Lung (tissue), 12 donors: ENCODE data around the gene CRTC1. TPM values are rescaled to one million over a fixed set of nuclear protein-coding genes. Genes with fewer than 3 reads are reported as not detected.

Experiments
- ATAC-seq: fragments of 200-7000 bp; cut with Tn5 transposase; one replicate; pipeline ENCODE4 v1.9.1; 2020; ENCODE audit warnings: moderate number of reproducible peaks; ENCODE audit not compliant: insufficient read depth, low FRiP score
- DNase-seq, 3 donors: peaks; one replicate each; pipeline ENCODE4 v3.0.0-alpha.2; 2013 to 2017
- H3K27ac ChIP-seq, 2 donors: one replicate each; pipeline ENCODE4 v1.5.1; 2013; ENCODE audit warnings: mild to moderate bottlenecking in 2 of 2, moderate library complexity in 2 of 2, control low read depth in 1 of 2, inconsistent platforms in 1 of 2, low read depth in 1 of 2, low read length in 1 of 2
- H3K27me3 ChIP-seq, 3 donors: one replicate each; pipeline ENCODE4 v1.5.1; 2013; ENCODE audit warnings: low read length in 2 of 3; ENCODE audit not compliant: control insufficient read depth in 3 of 3, insufficient read depth in 3 of 3
- H3K36me3 ChIP-seq, 4 donors: one replicate each; pipeline ENCODE4 v1.5.1; 2013; ENCODE audit warnings: low read length in 4 of 4, mild to moderate bottlenecking in 1 of 4, moderate library complexity in 1 of 4; ENCODE audit not compliant: control insufficient read depth in 4 of 4, insufficient read depth in 4 of 4
- H3K4me1 ChIP-seq, 5 donors: one replicate each; pipeline ENCODE4 v1.5.1; 2013; ENCODE audit warnings: low read length in 5 of 5, mild to moderate bottlenecking in 2 of 5, moderate library complexity in 1 of 5; ENCODE audit not compliant: control insufficient read depth in 5 of 5, insufficient read depth in 5 of 5
- H3K4me3 ChIP-seq: one replicate; pipeline ENCODE4 v1.5.1; 2013; ENCODE audit warnings: mild to moderate bottlenecking, control low read depth, moderate library complexity
- H3K9ac ChIP-seq, 2 donors: one replicate each; pipeline ENCODE4 v1.5.1; 2013; ENCODE audit warnings: low read length in 2 of 2, control low read depth in 1 of 2; ENCODE audit not compliant: insufficient read depth in 1 of 2
- H3K9me3 ChIP-seq, 4 donors: one replicate each; pipeline ENCODE4 v1.5.1; 2013; ENCODE audit warnings: low read length in 3 of 4, mild to moderate bottlenecking in 1 of 4, moderate library complexity in 1 of 4; ENCODE audit not compliant: control insufficient read depth in 4 of 4, insufficient read depth in 3 of 4
- CTCF ChIP-seq: IDR thresholded peaks from 2 replicates; pipeline ENCODE4 v1.5.1; 2012; ENCODE audit warnings: mild to moderate bottlenecking; ENCODE audit errors: control extremely low read depth, extremely low read depth
- WGBS, 2 donors: extraction: QIAGEN DNeasy Blood & Tissue Kit; methylation state at CpG; one replicate each; pipeline ENCODE4 v1.1.7; 2013; 5-methylcytosine and 5-hydroxymethylcytosine counted together
- polyA plus RNA-seq, 2 donors: library from polyadenylated mRNA; stranded (reverse); fragments of 200-250 nt; gene quantifications; one replicate each; pipeline ENCODE4 v1.2.1, GENCODE V29; 2013
- total RNA-seq, 2 donors: library from RNA; depleted of rRNA in 1 of 2; stranded (reverse); fragments of >200 nt in 1 of 2; gene quantifications; one replicate each; pipeline ENCODE4 v1.2.1, GENCODE V29; 2014 to 2021
- donor health status: control.
- donor health status: control.
- donor health status: Bipolar disorder and iron deficiency.
- donor health status: healthy.
- donor health status: DM: yes; HTN: yes; CAD: no.

Gene CRTC1
- total and polyA plus RNA-seq, 4 donors, result 4.2 to 16.0 (median 7.3) TPM

DNA sequence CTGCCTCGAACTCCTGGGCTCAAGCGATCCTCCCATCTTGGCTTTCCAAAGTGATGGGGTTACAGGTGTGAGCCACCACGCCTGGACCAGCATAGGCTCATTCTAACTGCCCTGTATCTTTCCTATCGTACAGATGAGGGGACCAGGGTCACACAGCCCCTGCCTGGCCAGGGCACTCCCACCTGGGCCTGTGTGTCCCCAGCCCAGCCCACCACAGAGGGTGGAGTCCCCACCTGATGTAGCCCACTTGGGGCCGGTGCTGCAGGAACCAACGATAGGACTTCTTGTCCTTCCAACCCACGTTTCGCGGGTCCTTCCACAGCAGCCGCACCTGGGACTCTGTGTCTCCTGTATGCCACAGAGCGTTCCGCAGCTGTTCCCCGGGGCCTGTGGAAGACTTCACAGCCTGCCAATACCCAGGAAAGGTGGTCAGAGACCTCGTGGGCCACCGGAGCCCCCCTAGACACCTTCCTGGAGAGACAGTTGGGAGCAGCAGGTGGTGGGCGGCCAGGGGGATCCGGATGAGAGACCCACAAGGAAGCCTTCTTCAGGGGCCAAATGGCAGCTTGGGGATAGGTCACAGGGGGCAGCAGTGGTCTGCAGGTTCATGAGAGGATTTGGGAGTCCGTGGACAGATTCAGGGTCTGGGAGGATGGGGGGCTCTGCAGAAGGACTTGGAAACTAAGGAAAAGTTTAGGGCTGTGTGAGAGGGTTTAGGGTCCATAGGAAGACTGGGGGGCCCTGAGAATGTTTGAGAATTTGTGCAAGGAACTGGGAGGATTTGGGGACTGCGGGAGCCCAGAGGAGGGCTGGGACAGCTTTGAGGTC is 100.7 kb downstream of the CRTC1 start:
- Histone ChIP-seq H3K4me3 (no peak overlapping the region), H3K9me3 (peaks cover 0 to 4% (median 0%) of the 10 kb centered on the region in 4 donors), H3K27ac (no peak overlapping the region), H3K9ac (no peak overlapping the region), H3K36me3 (no peaks in the 10 kb centered on the region), H3K27me3 (peaks cover 0 to 37% (median 23%) of the 10 kb centered on the region in 3 donors), H3K4me1 (peaks cover 0 to 9% (median 0%) of the 10 kb centered on the region in 5 donors)
- no peak for ATAC-seq
- no peak for DNase-seq
- TF ChIP-seq CTCF, result no peak
- 86 to 87% methylated on average over 19 of the region's 19 CpGs for WGBS, 2 donors

GRCh38 chr19:18784786-18785120 is 101.3 kb downstream of the CRTC1 start:
- peaks cover 0 to 42% (median 25%) of the 10 kb centered on the region in 3 donors for H3K27me3 ChIP-seq
- peaks cover 0 to 15% (median 0%) of the 10 kb centered on the region in 5 donors for H3K4me1 ChIP-seq
- H3K9ac ChIP-seq, result no peak overlapping the region
- DNase-seq (no peak), ATAC-seq (no peak)
- 79 to 86% methylated on average over 16 of the region's 16 CpGs for WGBS, 2 donors
- no peaks in the 10 kb centered on the region for H3K36me3 ChIP-seq
- no peak for TF ChIP-seq CTCF
- no peak overlapping the region for H3K4me3 ChIP-seq
- H3K27ac ChIP-seq, result no peak overlapping the region
- peaks cover 0 to 4% (median 0%) of the 10 kb centered on the region in 4 donors for H3K9me3 ChIP-seq

DNA sequence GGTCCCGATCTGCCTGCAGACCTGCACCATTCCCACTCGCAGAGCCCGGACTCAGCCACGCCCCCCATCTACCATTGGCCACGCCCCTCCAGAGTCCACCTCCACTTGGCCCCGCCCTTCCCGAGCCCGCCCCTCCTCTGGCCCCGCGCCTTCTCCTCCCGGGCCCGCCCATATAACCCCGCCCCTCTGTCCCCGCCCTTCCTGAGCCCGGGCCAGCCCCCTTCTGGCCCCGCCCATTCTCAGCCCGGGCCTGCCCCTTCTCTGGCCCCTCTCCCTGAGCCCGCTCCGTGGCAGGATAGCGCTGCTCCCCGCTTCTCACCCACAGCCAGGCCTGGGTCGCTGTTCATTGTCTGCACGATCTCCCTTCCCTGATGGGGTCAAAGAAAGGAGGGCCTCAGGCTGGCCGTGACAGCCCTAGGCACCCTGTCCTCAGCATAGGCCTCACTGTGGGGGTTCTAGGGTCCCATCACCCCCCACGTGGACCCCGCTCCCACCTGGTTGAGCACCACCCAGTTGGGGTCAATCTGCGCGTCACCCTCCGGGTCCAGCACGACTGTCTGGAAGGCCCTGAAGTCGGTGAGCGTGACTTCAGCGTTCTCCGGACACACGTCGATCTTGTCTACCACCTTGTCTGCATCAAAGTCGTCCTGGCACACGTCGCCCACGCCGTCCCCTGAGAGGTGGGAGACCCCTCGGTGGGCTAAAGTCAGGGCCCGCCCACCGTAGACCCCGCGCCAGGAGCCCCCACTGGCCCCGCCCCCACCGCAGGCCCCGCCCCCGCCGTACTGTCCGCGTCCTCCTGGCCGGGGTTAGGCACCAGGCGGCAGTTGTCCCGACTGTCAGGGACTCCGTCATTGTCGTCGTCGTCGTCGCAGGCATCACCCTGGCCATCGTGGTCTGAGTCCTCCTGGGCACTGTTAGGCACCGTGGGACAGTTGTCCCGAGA is 102.0 kb downstream of the CRTC1 start:
- DNase-seq, result peak; percentile 51 to 75 (median 56)
- H3K27ac ChIP-seq, result no peak overlapping the region
- peaks cover 0 to 4% (median 0%) of the 10 kb centered on the region in 4 donors for H3K9me3 ChIP-seq
- H3K27me3 ChIP-seq, result peaks cover 0 to 46% (median 29%) of the 10 kb centered on the region in 3 donors
- H3K9ac ChIP-seq, result no peak overlapping the region
- peak; percentile 69 for ATAC-seq
- H3K4me3 ChIP-seq, result no peak overlapping the region
- no peak for TF ChIP-seq CTCF
- WGBS, 2 donors, result 8 to 11% methylated on average over 58 to 65 of the region's 65 CpGs
- H3K4me1 ChIP-seq, result peaks cover 0 to 18% (median 0%) of the 10 kb centered on the region in 5 donors
- no peaks in the 10 kb centered on the region for H3K36me3 ChIP-seq
